KMS-11 (cell line): ENCODE data around the gene BMPER.

Source experiments
- H2AFZ ChIP-seq: fragments of 200-600 bp; sonication (generic); 2 replicates; pipeline ENCODE4 v1.6.1; 2016; ENCODE audit warnings: antibody characterized with exemption, mixed run types, low read depth
- H3K27ac ChIP-seq: fragments of 200-600 bp; sonication (generic); 2 replicates; pipeline ENCODE4 v1.6.1; 2016; ENCODE audit warnings: mild to moderate bottlenecking, mixed run types
- H3K27me3 ChIP-seq: fragments of 200-600 bp; sonication (generic); 2 replicates; pipeline ENCODE4 v1.6.1; 2017; ENCODE audit warnings: mild to moderate bottlenecking, low read depth, mixed run types, moderate library complexity; ENCODE audit not compliant: insufficient read depth
- H3K36me3 ChIP-seq: fragments of 200-600 bp; sonication (generic); 2 replicates; pipeline ENCODE4 v1.6.1; 2017; ENCODE audit warnings: mild to moderate bottlenecking, mixed run types; ENCODE audit not compliant: insufficient read depth
- H3K4me1 ChIP-seq: fragments of 200-600 bp; sonication (generic); 2 replicates; pipeline ENCODE4 v1.6.1; 2016; ENCODE audit warnings: mild to moderate bottlenecking, low read depth, mixed run types; ENCODE audit not compliant: poor library complexity, severe bottlenecking
- H3K4me2 ChIP-seq: fragments of 200-600 bp; sonication (generic); 2 replicates; pipeline ENCODE4 v1.7.0; 2016; ENCODE audit warnings: mild to moderate bottlenecking, mixed run types
- H3K4me3 ChIP-seq: fragments of 200-600 bp; sonication (generic); IDR thresholded peaks from 2 replicates; pipeline ENCODE4 v1.6.1; 2017; ENCODE audit warnings: low read depth, low read length, mixed read lengths; ENCODE audit not compliant: insufficient read depth
- H3K79me2 ChIP-seq: fragments of 200-600 bp; sonication (generic); 2 replicates; pipeline ENCODE4 v1.6.1; 2016; ENCODE audit warnings: low read depth, mixed run types; ENCODE audit not compliant: insufficient read depth
- H3K9ac ChIP-seq: fragments of 200-600 bp; sonication (generic); 2 replicates; pipeline ENCODE4 v1.6.1; 2016; ENCODE audit warnings: mild to moderate bottlenecking, mixed run types
- H4K20me1 ChIP-seq: fragments of 200-600 bp; sonication (generic); 2 replicates; pipeline ENCODE4 v1.6.1; 2016; ENCODE audit warnings: mild to moderate bottlenecking, mixed run types; ENCODE audit not compliant: insufficient read depth
- CTCF ChIP-seq: fragments of 200-600 bp; sonication (generic); conservative IDR thresholded peaks from 2 replicates; pipeline ENCODE4 v1.6.1; 2017; ENCODE audit warnings: low read depth, mild to moderate bottlenecking, antibody characterized with exemption, low read length, moderate library complexity, mixed read lengths

BMPER gene

GRCh38 chr7:33982425-33982786 lies 77.1 kb downstream of the BMPER start:
- no peak overlapping the region for H3K4me3 ChIP-seq
- no peak overlapping the region for H3K4me2 ChIP-seq
- H2AFZ ChIP-seq, result no peak overlapping the region
- H4K20me1 ChIP-seq, result no peaks in the 10 kb centered on the region
- no peak overlapping the region for H3K27ac ChIP-seq
- no peaks in the 10 kb centered on the region for H3K79me2 ChIP-seq
- no peaks in the 10 kb centered on the region for H3K27me3 ChIP-seq
- H3K36me3 ChIP-seq, result no peaks in the 10 kb centered on the region
- no peaks in the 10 kb centered on the region for H3K4me1 ChIP-seq
- peak; percentile 35; the same call in 1 of the 2 replicates for TF ChIP-seq CTCF
- no peak overlapping the region for H3K9ac ChIP-seq

GRCh38 chr7:33986451-33986850 lies 81.1 kb downstream of the BMPER start:
- Histone ChIP-seq H3K4me2 (no peak overlapping the region), H3K27ac (no peak overlapping the region), H3K9ac (no peak overlapping the region), H3K36me3 (no peaks in the 10 kb centered on the region), H2AFZ (no peak overlapping the region), H3K27me3 (no peaks in the 10 kb centered on the region), H3K79me2 (no peaks in the 10 kb centered on the region), H3K4me3 (no peak overlapping the region), H4K20me1 (no peaks in the 10 kb centered on the region), H3K4me1 (no peaks in the 10 kb centered on the region)
- no peak for TF ChIP-seq CTCF

GRCh38 chr7:33986951-33987947 lies 81.9 kb downstream of the BMPER start:
- no peaks in the 10 kb centered on the region for H3K4me1 ChIP-seq
- no peaks in the 10 kb centered on the region for H4K20me1 ChIP-seq
- no peak overlapping the region for H3K4me2 ChIP-seq
- H2AFZ ChIP-seq, result no peak overlapping the region
- H3K9ac ChIP-seq, result no peak overlapping the region
- H3K27ac ChIP-seq, result no peak overlapping the region
- H3K79me2 ChIP-seq, result no peaks in the 10 kb centered on the region
- no peaks in the 10 kb centered on the region for H3K36me3 ChIP-seq
- no peak overlapping the region for H3K4me3 ChIP-seq
- no peaks in the 10 kb centered on the region for H3K27me3 ChIP-seq
- TF ChIP-seq CTCF, result no peak

GRCh38 chr7:33996899-33997298 lies 91.6 kb downstream of the BMPER start:
- no peak overlapping the region for H2AFZ ChIP-seq
- H3K36me3 ChIP-seq, result no peaks in the 10 kb centered on the region
- H3K27ac ChIP-seq, result no peak overlapping the region
- no peaks in the 10 kb centered on the region for H3K27me3 ChIP-seq
- H3K9ac ChIP-seq, result no peak overlapping the region
- no peaks in the 10 kb centered on the region for H4K20me1 ChIP-seq
- no peak overlapping the region for H3K4me3 ChIP-seq
- no peaks in the 10 kb centered on the region for H3K79me2 ChIP-seq
- H3K4me1 ChIP-seq, result no peaks in the 10 kb centered on the region
- no peak overlapping the region for H3K4me2 ChIP-seq
- TF ChIP-seq CTCF, result no peak
